Kidney epithelial cell (primary cell): ENCODE data around the gene CAPN13. TPM values are rescaled to one million over a fixed set of nuclear protein-coding genes. Genes with fewer than 3 reads are reported as not detected.
A peak's percentile ranks its signal among the peaks of the same experiment; 100 is the strongest.

Source experiments
- DNase-seq: peaks from one replicate; pipeline ENCODE4 v3.0.0-alpha.2; 2010; ENCODE audit warnings: low read depth
- H3K27me3 ChIP-seq: 2 replicates; pipeline ENCODE4 v1.6.0; 2011; ENCODE audit warnings: low read length; ENCODE audit not compliant: control insufficient read depth, insufficient read depth
- H3K36me3 ChIP-seq: 2 replicates; pipeline ENCODE4 v1.5.1; 2011; ENCODE audit warnings: low read length; ENCODE audit not compliant: control insufficient read depth, insufficient read depth
- H3K4me3 ChIP-seq: 2 replicates; pipeline ENCODE4 v1.5.1; 2011; ENCODE audit warnings: low read depth, mild to moderate bottlenecking, control low read depth, low read length
- total RNA-seq: library from RNA; depleted of rRNA; stranded (reverse); fragments of >200 nt; gene quantifications from 2 replicates; pipeline ENCODE4 v1.2.3, GENCODE V29; 2015
- TF ChIP-seq, protein P1 (sequence below): IDR thresholded peaks from 2 replicates; pipeline ENCODE4 v1.5.1; 2011; ENCODE audit warnings: mild to moderate bottlenecking, moderate library complexity, low read length, control low read depth, inconsistent platforms; ENCODE audit not compliant: insufficient read depth, poor library complexity, severe bottlenecking

CAPN13 gene
- total RNA-seq, 1 donor from 2014 or later = not detected

DNA sequence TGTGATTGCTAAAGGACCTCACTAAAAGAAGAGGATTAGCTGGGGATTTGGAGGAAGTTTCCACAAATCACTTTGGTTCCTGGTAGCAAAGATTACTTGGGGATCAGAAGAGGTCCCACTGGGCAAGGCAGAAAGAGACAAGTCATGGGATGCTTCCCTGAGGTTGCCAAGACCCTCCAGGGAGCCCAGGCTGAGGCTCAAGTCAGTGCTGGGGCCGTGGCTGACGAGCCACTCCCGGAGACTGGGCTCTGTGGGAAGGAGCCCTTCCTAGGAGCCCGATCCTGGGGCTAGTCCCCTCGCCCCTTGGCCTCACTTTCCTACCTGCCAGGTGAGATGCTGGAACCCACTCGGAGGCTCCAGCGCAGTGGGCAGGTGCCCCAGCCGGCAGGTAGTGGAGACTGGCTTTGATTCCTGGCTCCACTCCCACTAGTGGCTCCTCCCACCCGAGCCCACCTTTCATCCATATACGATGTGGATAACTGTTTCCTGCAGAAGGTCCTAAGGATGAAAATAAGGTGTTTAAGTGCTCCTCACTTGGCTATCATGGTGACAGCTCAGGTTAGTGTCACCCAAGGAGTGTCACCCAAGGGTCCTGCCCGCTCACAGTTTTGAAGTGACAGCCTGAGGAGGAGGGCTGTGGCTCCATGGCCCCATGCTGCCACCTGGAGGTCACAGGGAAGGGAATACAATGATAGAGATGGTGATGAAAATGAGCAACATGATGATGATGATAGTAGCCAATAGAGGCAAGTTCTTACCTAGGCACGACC lies 100.5 kb downstream of the CAPN13 start:
- Histone ChIP-seq H3K4me3 (no peak overlapping the region), H3K36me3 (no peaks in the 10 kb centered on the region), H3K27me3 (no peaks in the 10 kb centered on the region)
- TF ChIP-seq, protein P1, sequence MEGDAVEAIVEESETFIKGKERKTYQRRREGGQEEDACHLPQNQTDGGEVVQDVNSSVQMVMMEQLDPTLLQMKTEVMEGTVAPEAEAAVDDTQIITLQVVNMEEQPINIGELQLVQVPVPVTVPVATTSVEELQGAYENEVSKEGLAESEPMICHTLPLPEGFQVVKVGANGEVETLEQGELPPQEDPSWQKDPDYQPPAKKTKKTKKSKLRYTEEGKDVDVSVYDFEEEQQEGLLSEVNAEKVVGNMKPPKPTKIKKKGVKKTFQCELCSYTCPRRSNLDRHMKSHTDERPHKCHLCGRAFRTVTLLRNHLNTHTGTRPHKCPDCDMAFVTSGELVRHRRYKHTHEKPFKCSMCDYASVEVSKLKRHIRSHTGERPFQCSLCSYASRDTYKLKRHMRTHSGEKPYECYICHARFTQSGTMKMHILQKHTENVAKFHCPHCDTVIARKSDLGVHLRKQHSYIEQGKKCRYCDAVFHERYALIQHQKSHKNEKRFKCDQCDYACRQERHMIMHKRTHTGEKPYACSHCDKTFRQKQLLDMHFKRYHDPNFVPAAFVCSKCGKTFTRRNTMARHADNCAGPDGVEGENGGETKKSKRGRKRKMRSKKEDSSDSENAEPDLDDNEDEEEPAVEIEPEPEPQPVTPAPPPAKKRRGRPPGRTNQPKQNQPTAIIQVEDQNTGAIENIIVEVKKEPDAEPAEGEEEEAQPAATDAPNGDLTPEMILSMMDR = peak; percentile 84
- DNase-seq = no peak

DNA sequence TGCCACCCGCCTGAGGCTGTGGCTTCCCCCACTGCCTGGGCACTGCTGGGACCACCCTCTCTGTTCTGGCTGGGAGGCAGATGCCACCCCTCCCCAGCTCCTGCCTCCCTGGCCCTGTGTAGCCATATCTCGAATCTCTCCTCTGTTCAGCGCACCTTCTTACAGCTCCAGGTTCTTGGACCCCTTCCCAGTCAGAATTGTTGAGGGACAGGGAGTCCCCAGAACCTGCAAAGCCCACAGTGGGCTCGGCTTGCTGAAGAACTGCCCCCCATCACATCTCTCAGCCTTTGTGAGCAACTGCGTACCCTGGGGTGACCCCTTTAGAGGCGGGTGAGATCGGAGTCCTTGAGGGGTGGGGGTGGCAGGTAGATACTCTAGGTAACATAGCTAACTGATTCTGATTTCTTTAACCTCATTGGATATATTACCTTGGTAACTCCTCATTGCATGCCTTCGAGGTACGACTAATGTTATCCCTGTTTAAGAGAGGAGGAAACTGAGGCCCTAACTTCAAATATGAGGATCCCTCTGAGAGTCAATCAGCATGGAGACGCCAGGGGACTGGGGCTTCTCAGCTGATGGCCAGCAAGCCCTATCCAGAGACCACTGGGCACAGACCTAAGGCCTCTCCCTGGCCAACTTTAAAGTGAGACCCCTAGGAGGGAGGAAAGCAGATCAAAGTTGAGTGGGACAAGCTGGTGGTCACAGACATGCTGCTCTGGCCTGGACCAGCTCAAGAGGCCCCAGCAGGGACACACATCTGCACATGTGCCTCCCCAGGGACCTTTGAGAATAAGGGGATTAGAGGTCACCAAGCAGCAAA lies 101.3 kb downstream of the CAPN13 start:
- Histone ChIP-seq H3K36me3 (no peaks in the 10 kb centered on the region), H3K27me3 (no peaks in the 10 kb centered on the region), H3K4me3 (no peak overlapping the region)
- TF ChIP-seq, protein P1 = no peak
- no peak for DNase-seq

DNA sequence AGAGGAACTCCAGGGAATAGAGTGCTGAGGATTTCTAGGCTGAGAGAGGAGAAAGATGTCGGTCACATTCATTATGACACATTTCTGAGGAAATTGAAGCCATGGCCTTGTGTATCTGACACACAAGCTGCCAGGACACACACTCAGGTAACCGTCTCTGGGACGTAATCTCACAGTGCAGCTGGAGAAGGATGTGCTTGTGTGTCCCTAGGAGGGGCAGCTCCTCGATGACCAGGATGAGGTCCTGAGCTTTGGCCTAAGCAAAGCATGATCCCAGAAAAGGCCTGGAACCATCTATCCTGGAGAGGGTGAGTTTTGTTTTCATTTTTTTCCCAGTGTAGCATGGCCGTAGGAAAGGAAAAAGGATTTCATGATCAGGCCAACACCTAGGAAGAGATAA lies 102.2 kb downstream of the CAPN13 start:
- Histone ChIP-seq H3K36me3 (no peaks in the 10 kb centered on the region), H3K27me3 (no peaks in the 10 kb centered on the region), H3K4me3 (no peak overlapping the region)
- TF ChIP-seq, protein P1 = no peak
- no peak for DNase-seq

DNA sequence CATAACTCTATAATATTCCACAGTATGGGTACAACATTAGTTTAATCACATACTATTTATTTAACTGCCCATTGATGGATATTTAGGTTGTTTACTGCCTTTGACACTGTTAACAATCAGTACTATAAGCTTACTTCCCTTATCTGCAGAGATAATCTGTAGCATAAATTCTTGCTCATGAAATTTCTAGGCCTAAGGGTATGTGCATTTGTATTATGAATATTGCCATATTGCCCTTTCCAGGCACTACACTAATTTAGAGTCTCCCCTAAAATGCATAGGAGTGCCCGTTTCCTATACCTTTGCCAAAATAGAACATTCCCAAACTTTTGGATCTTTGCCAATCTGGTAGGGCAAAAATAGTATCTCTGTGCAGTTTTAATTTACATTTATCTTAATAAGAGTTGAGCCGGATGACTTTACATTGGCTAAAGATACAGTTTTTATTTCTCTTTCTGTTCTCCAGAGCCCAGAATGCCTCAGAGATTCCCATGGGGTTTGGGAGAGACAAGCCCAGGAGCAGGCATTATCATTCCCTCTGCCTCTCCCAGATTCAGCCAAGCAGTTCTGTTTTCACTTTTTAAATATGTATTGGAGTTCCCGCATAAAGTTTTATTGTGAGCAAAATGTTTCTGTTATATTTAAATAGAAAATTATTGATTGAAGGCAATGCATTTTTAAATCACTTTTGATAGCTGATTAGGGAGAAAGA lies 102.8 kb downstream of the CAPN13 start:
- Histone ChIP-seq H3K36me3 (no peaks in the 10 kb centered on the region), H3K4me3 (no peak overlapping the region), H3K27me3 (no peaks in the 10 kb centered on the region)
- TF ChIP-seq, protein P1 = no peak
- no peak for DNase-seq

DNA sequence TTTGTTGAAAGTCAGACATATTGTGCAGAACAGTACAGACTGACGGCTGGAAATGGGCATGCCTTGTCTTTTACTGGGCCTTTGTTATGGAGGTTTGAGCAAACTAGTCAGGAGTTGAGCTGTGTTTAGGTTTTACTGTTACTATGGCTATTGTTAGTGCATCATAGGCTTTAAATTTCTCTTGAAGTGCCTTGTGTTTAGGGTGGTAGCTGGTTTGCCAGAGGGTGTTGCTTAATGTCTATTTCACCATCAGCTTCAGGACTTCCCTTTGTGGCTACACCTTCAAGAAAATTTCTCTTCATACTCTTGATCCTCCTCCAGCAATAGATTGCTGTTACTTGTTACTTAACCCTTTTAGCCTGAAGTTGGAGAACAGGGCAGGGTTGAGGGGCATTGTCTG lies 104.6 kb downstream of the CAPN13 start:
- no peak overlapping the region for H3K4me3 ChIP-seq
- TF ChIP-seq, protein P1 = no peak

More for the DNA sequence above, 104.6 kb downstream of the CAPN13 start:
- no peak for DNase-seq
- H3K36me3 ChIP-seq = no peaks in the 10 kb centered on the region
- no peaks in the 10 kb centered on the region for H3K27me3 ChIP-seq
